SU-DHL-6 (cell line): ENCODE measurements around the gene UNC45A.

Experiments
- CTCF ChIP-seq: fragments of 200-600 bp; sonication (generic); IDR thresholded peaks from one replicate; pipeline ENCODE4 v1.5.1; 2017; ENCODE audit warnings: antibody characterized with exemption, mild to moderate bottlenecking, low read length, moderate library complexity; ENCODE audit not compliant: insufficient read depth, poor library complexity, severe bottlenecking
- EZH2phosphoT487 ChIP-seq: fragments of 200-600 bp; sonication (generic), shearing (Covaris generic); conservative IDR thresholded peaks from 2 replicates; pipeline ENCODE4 v1.6.1; 2018; ENCODE audit warnings: mild to moderate bottlenecking, antibody characterized with exemption, low read length, moderate library complexity, mixed read lengths

GRCh38 chr15:90889736-90890456 is 45.2 kb upstream of the UNC45A start:
- TF ChIP-seq CTCF (no peak), EZH2phosphoT487 (no peak)
